ENCODE measurements around the gene FMN1. TPM values are rescaled to one million over a fixed set of nuclear protein-coding genes. Genes with fewer than 3 reads are reported as not detected.
A peak's percentile ranks its signal among the peaks of the same experiment; 100 is the strongest.

FMN1 gene
- total and polyA plus RNA-seq, 11 donors: 0.61 to 10.6 (median 3.6) TPM

- intact Hi-C loops (cut with DNase I): no loop called here
- Histone ChIP-seq H3K9me3 (no peaks in the 10 kb centered on the region), H3K27me3 (no peaks in the 10 kb centered on the region), H3K4me3 (no peak overlapping the region), H3K27ac (no peak overlapping the region), H3K4me1 (peaks cover 0 to 3% (median 0%) of the 10 kb centered on the region in 12 donors), H3K36me3 (no peaks in the 10 kb centered on the region)
- TF ChIP-seq POLR2A (IDR thresholded peaks at IDR 0.05) (no peak), CTCF (IDR thresholded peaks at IDR 0.05) (no peak)
- 69 to 84% (median 77%) methylated on average over 2 of the region's 2 CpGs for WGBS, 4 donors
- no peak for ATAC-seq
- no peak for DNase-seq
These were observed 51.8 kb downstream of the FMN1 start for GRCh38 chr15:33142708-33143107.

GRCh38 chr15:33138000-33138399, 56.5 kb downstream of the FMN1 start:
- ATAC-seq (no peak), DNase-seq (no peak)
- Histone ChIP-seq H3K27me3 (no peaks in the 10 kb centered on the region), H3K4me3 (no peak overlapping the region), H3K27ac (no peak overlapping the region), H3K4me1 (peaks cover 0 to 35% (median 5%) of the 10 kb centered on the region in 12 donors), H3K9me3 (no peaks in the 10 kb centered on the region), H3K36me3 (no peaks in the 10 kb centered on the region)
- no peak for TF ChIP-seq POLR2A (IDR thresholded peaks at IDR 0.05)
- TF ChIP-seq CTCF (IDR thresholded peaks at IDR 0.05): no peak
- intact Hi-C loops (cut with DNase I): loop anchor here in 4 of 10 donors (10.0 kb wide), 2 partner anchors 113 to 473 kb away; no protein-coding TSS in a partner anchor
- WGBS, 4 donors: 33 to 46% (median 42%) methylated on average over 3 of the region's 3 CpGs

GRCh38 chr15:33137101-33137500, 57.4 kb downstream of the FMN1 start:
- TF ChIP-seq POLR2A (IDR thresholded peaks at IDR 0.05) (no peak), CTCF (IDR thresholded peaks at IDR 0.05) (no peak)
- H3K36me3 ChIP-seq: no peaks in the 10 kb centered on the region
- no peaks in the 10 kb centered on the region for H3K27me3 ChIP-seq
- intact Hi-C loops (cut with DNase I): loop anchor here in 4 of 10 donors (10.0 kb wide), 2 partner anchors 112 to 472 kb away; no protein-coding TSS in a partner anchor
- peaks cover 0 to 44% (median 10%) of the 10 kb centered on the region in 12 donors for H3K4me1 ChIP-seq
- ATAC-seq (no peak), DNase-seq (no peak)
- H3K4me3 ChIP-seq: no peak overlapping the region
- no peaks in the 10 kb centered on the region for H3K9me3 ChIP-seq
- H3K27ac ChIP-seq: peak overlapping the region in 1 of 12 donors; percentile 29

- Histone ChIP-seq H3K4me1 (peaks cover 0 to 50% (median 14%) of the 10 kb centered on the region in 12 donors), H3K27me3 (no peaks in the 10 kb centered on the region), H3K36me3 (no peaks in the 10 kb centered on the region), H3K4me3 (no peak overlapping the region), H3K27ac (peak overlapping the region in 1 of 12 donors; percentile 29), H3K9me3 (no peaks in the 10 kb centered on the region)
- intact Hi-C loops (cut with DNase I): loop anchor here in 4 of 10 donors (10.0 kb wide), 2 partner anchors 112 to 472 kb away; no protein-coding TSS in a partner anchor
- WGBS, 4 donors: 38 to 48% (median 44%) methylated on average over 4 of the region's 4 CpGs
- no peak for DNase-seq
- TF ChIP-seq CTCF (IDR thresholded peaks at IDR 0.05) (no peak), POLR2A (IDR thresholded peaks at IDR 0.05) (no peak)
- ATAC-seq: no peak
These were observed 58.2 kb downstream of the FMN1 start for GRCh38 chr15:33136353-33136752.
